ENCODE data around the gene UPF2. TPM values are rescaled to one million over a fixed set of nuclear protein-coding genes. Genes with fewer than 3 reads are reported as not detected.
A peak's percentile ranks its signal among the peaks of the same experiment; 100 is the strongest.

Gene UPF2
- total and polyA plus RNA-seq, 2 of the 13 experiments (the other 11 are each of a cell fraction or from before 2014, with no cell fraction given): 6.2 to 14.5 TPM

- TF ChIP-seq RFX5 (IDR thresholded peaks at IDR 0.05; ENCODE audit: low read depth, low read length) (no peak), ZNF431 (CRISPR knock-in tag; IDR thresholded peaks at IDR 0.05; ENCODE audit: borderline replicate concordance, low read depth) (no peak), RFXANK (CRISPR knock-in tag; IDR thresholded peaks at IDR 0.05) (no peak), FOXO1 (CRISPR knock-in tag; IDR thresholded peaks at IDR 0.05) (no peak), ZBTB10 (CRISPR knock-in tag; IDR thresholded peaks at IDR 0.05; ENCODE audit: borderline replicate concordance) (no peak), AFF4 (CRISPR knock-in tag; IDR thresholded peaks at IDR 0.05) (no peak), ETV6 (CRISPR knock-in tag; conservative IDR thresholded peaks at IDR 0.05) (no peak), ZNF143 (CRISPR knock-in tag; IDR thresholded peaks at IDR 0.05) (no peak), NFKB2 (CRISPR knock-in tag; IDR thresholded peaks at IDR 0.05; ENCODE audit: borderline replicate concordance) (no peak; the same call in 1 of the 2 replicates), ZNF557 (CRISPR knock-in tag; IDR thresholded peaks at IDR 0.05) (no peak), BCLAF1 (IDR thresholded peaks at IDR 0.05) (no peak), FOXP4 (CRISPR knock-in tag; IDR thresholded peaks at IDR 0.05) (peak; percentile 43; the same call in 1 of the 2 replicates), GMEB2 (CRISPR knock-in tag; IDR thresholded peaks at IDR 0.05; ENCODE audit: low read depth) (no peak), ADNP (CRISPR knock-in tag; IDR thresholded peaks at IDR 0.05) (no peak), KDM5A (IDR thresholded peaks at IDR 0.05; ENCODE audit: borderline replicate concordance, low read length) (no peak)
Observed at GRCh38 chr10:11881477-11882417, 160.9 kb downstream of the UPF2 start (continued).
